Ishikawa (cell line): ENCODE measurements around the gene POLD4.

Experiments
- CEBPB ChIP-seq: IDR thresholded peaks from 2 replicates; pipeline ENCODE4 v1.6.1; 2012
- CREB1 ChIP-seq: IDR thresholded peaks from 2 replicates; pipeline ENCODE4 v1.6.1; 2012; ENCODE audit warnings: low read depth
- EGR1 ChIP-seq: IDR thresholded peaks from 2 replicates; pipeline ENCODE4 v1.6.1; 2012
- EP300 ChIP-seq: IDR thresholded peaks from 2 replicates; pipeline ENCODE4 v1.6.1; 2012; ENCODE audit warnings: borderline replicate concordance
- FOXM1 ChIP-seq: IDR thresholded peaks from 2 replicates; pipeline ENCODE4 v1.6.1; 2012; ENCODE audit warnings: low read depth, borderline replicate concordance
- NFIC ChIP-seq: IDR thresholded peaks from 2 replicates; pipeline ENCODE4 v1.6.1; 2012
- RAD21 ChIP-seq: IDR thresholded peaks from 2 replicates; pipeline ENCODE4 v1.6.1; 2012; ENCODE audit warnings: low read depth
- TAF1 ChIP-seq: IDR thresholded peaks from 2 replicates; pipeline ENCODE4 v1.6.1; 2012; ENCODE audit warnings: low read depth, mild to moderate bottlenecking
- TCF12 ChIP-seq: IDR thresholded peaks from 2 replicates; pipeline ENCODE4 v1.6.1; 2012; ENCODE audit warnings: low read depth
- TEAD4 ChIP-seq: IDR thresholded peaks from 2 replicates; pipeline ENCODE4 v1.6.1; 2012
- YY1 ChIP-seq: IDR thresholded peaks from 2 replicates; pipeline ENCODE4 v1.6.1; 2012; ENCODE audit warnings: low read depth
- ZBTB7A ChIP-seq: IDR thresholded peaks from 2 replicates; pipeline ENCODE4 v1.6.1; 2012; ENCODE audit warnings: low read depth
- TF ChIP-seq, protein P1 (sequence below): IDR thresholded peaks from 2 replicates; pipeline ENCODE4 v1.6.1; 2012
- TF ChIP-seq, protein P2 (sequence below): IDR thresholded peaks from 2 replicates; pipeline ENCODE4 v1.6.1; 2012; ENCODE audit warnings: low read depth, mild to moderate bottlenecking
- TF ChIP-seq, protein P3 (sequence below): IDR thresholded peaks from 2 replicates; pipeline ENCODE4 v1.6.1; 2012

Gene POLD4

DNA sequence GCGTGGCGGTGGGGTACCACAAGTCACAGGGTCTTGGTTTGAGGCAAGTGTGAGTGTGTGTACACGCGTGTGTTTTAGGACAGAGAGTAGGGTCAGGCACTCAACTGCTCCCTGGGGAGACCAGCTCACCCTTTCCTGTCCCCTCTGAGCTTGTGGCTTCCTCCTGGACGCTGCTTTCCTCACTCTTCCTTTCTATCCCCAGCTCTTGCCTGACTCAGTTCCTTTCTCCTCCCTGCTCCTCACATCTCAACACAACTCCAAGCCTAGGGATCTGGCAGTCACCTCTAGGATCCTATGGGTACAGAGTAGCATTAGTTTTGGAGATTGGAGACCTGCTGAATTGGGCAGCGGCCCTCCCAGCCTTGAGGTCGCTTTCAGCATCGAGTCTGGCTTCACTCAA is 15.9 kb upstream of the POLD4 start:
- no peak for TF ChIP-seq CREB1
- no peak for TF ChIP-seq TEAD4
- TF ChIP-seq TAF1: no peak
- TF ChIP-seq, protein P1, sequence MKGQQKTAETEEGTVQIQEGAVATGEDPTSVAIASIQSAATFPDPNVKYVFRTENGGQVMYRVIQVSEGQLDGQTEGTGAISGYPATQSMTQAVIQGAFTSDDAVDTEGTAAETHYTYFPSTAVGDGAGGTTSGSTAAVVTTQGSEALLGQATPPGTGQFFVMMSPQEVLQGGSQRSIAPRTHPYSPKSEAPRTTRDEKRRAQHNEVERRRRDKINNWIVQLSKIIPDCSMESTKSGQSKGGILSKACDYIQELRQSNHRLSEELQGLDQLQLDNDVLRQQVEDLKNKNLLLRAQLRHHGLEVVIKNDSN: no peak
- TF ChIP-seq RAD21: no peak
- no peak for TF ChIP-seq EP300

DNA sequence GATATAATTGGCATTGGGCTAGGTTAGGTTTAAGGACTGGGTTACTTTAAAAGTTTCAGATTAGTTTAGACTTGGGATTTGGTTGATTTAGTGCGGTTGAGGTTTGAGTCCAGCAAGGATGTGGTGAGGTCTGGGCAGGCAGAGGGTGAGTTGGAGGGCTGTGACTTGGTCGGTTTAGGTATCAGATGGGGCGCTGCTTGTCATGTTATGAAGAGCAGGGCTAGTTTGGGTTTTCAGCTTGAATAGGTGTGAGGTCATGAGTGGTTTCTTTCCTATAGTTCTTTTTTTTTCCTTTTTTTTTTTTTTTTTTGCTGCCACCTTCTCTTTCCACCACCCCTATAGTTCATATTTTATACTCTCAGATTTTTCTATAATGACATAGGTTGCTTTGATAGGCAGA is 15.3 kb upstream of the POLD4 start:
- no peak for TF ChIP-seq TEAD4
- TF ChIP-seq, protein P2, sequence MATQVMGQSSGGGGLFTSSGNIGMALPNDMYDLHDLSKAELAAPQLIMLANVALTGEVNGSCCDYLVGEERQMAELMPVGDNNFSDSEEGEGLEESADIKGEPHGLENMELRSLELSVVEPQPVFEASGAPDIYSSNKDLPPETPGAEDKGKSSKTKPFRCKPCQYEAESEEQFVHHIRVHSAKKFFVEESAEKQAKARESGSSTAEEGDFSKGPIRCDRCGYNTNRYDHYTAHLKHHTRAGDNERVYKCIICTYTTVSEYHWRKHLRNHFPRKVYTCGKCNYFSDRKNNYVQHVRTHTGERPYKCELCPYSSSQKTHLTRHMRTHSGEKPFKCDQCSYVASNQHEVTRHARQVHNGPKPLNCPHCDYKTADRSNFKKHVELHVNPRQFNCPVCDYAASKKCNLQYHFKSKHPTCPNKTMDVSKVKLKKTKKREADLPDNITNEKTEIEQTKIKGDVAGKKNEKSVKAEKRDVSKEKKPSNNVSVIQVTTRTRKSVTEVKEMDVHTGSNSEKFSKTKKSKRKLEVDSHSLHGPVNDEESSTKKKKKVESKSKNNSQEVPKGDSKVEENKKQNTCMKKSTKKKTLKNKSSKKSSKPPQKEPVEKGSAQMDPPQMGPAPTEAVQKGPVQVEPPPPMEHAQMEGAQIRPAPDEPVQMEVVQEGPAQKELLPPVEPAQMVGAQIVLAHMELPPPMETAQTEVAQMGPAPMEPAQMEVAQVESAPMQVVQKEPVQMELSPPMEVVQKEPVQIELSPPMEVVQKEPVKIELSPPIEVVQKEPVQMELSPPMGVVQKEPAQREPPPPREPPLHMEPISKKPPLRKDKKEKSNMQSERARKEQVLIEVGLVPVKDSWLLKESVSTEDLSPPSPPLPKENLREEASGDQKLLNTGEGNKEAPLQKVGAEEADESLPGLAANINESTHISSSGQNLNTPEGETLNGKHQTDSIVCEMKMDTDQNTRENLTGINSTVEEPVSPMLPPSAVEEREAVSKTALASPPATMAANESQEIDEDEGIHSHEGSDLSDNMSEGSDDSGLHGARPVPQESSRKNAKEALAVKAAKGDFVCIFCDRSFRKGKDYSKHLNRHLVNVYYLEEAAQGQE: no peak
- TF ChIP-seq, protein P1: no peak
- TF ChIP-seq, protein P3, sequence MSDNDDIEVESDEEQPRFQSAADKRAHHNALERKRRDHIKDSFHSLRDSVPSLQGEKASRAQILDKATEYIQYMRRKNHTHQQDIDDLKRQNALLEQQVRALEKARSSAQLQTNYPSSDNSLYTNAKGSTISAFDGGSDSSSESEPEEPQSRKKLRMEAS: no peak
- no peak for TF ChIP-seq YY1
- TF ChIP-seq CEBPB: no peak
- TF ChIP-seq RAD21: no peak
- no peak for TF ChIP-seq FOXM1
- no peak for TF ChIP-seq TCF12
- no peak for TF ChIP-seq NFIC
- no peak for TF ChIP-seq ZBTB7A
- TF ChIP-seq CREB1: no peak
- TF ChIP-seq EP300: no peak

DNA sequence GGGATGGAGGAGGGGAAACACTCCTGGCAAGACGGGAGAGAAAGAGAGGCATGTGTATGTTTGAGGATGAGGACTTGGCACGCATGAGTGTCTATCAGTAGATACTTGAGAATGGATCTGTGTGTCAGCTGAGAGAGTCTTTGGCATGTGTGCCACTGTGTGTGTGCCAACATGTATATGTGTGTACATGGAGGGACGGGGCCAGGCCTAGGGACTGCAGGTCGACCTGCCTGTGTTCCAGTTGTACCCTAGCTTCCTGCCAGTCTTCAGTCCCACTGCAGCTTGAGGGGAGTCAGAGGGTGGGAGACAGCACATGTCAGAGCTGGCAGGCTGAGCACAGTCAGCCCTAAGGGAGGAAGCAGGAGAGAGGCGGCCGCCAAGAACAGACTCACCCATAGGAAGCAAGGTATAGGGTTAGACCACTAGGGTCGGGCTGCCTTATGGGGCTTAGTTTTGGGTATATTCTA is 14.4 kb upstream of the POLD4 start:
- no peak for TF ChIP-seq RAD21
- TF ChIP-seq TAF1: no peak
- TF ChIP-seq YY1: no peak
- TF ChIP-seq, protein P3: no peak
- no peak for TF ChIP-seq NFIC

DNA sequence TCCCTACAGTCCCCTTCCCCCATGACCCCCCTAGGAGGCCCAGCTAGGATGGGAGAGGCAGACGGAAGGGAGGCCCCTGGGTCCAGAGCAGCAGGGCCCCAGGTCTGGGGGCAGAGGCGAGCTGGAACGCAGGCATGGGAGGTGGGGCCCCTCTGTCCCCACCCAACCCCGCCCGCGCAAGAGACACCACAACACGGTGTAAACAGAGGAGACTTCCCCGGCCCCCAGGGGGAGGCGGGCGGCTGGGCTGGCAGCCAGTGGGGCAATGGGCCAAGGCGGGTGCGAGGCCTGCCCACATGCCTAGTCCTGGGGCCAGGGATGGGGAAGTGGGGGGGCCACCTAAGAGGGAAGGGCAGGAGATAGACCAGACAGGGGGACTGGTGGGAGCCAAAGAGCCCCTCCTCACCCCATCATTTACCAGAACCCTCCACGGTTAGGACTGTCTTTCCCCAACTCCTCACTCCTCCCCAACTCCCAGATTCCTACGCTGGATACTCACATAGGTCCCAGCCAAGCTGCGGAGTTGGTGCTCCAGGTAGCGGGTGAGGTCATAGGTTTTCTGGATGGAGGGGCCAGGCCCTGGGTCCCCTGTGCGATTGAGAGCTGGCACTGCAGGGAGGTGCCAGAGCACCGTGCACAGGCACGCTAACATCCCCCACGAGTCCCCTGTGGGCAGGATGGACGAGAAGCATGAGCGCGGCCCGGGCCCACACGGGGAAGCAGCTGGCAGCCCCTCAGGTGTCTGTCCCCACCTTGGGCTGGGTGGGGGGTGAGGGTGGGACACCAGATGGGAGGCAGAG is 13.8 kb upstream of the POLD4 start:
- TF ChIP-seq TAF1 (no peak), TEAD4 (no peak), EP300 (peak; percentile 24; the same call in 1 of the 2 replicates), RAD21 (no peak), ZBTB7A (no peak), CREB1 (no peak), CEBPB (no peak), FOXM1 (no peak), TCF12 (no peak), NFIC (peak; percentile 83), EGR1 (no peak)
- TF ChIP-seq, protein P3: peak; percentile 60

DNA sequence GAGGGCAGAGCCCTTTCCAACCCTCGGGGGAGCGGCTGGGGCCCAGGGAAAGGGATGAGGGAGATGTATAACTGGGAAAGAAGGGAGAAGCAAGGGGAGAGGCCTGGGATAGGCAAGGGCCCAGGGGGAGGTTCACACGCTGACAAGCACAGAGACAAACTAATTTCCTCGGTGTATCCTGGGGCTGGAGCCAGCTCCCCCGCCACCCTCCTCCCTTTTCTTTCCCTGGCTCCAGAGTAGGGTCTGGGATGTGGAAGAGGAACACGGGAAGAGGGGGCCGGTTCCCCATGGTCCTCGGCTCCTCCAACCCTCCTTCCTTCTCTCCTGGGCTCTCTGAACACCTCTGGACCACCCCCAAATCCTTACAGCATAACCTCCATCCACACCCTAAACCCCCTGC is 13.2 kb upstream of the POLD4 start:
- TF ChIP-seq CEBPB: no peak
- no peak for TF ChIP-seq FOXM1
- no peak for TF ChIP-seq EP300
- no peak for TF ChIP-seq RAD21
- TF ChIP-seq CREB1: no peak
- TF ChIP-seq TCF12: no peak
- TF ChIP-seq ZBTB7A: no peak
- TF ChIP-seq, protein P3: no peak
- no peak for TF ChIP-seq YY1
- TF ChIP-seq EGR1: no peak
- no peak for TF ChIP-seq TEAD4
- TF ChIP-seq, protein P2: no peak
- TF ChIP-seq, protein P1: no peak
- no peak for TF ChIP-seq NFIC
- TF ChIP-seq TAF1: no peak
